Stimulated activated CD4-positive, alpha-beta T cell treated with anti-CD3 and anti-CD28 coated beads, Interleukin-15, amount 100 ng/mL, for 48 hours (primary cell): ENCODE measurements around the gene PNPLA7.

Source experiments
- DNase-seq, 2 donors: peaks; one replicate each; pipeline ENCODE4 v3.0.0-alpha.2; 2020; ENCODE audit warnings: low read depth in 2 of 2

The PNPLA7 gene

GRCh38 chr9:137434498-137435380 is 115.5 kb downstream of the PNPLA7 start:
- DNase-seq: no peak

- no peak for DNase-seq
Observed at GRCh38 chr9:137433916-137434431, 116.2 kb downstream of the PNPLA7 start.

DNA sequence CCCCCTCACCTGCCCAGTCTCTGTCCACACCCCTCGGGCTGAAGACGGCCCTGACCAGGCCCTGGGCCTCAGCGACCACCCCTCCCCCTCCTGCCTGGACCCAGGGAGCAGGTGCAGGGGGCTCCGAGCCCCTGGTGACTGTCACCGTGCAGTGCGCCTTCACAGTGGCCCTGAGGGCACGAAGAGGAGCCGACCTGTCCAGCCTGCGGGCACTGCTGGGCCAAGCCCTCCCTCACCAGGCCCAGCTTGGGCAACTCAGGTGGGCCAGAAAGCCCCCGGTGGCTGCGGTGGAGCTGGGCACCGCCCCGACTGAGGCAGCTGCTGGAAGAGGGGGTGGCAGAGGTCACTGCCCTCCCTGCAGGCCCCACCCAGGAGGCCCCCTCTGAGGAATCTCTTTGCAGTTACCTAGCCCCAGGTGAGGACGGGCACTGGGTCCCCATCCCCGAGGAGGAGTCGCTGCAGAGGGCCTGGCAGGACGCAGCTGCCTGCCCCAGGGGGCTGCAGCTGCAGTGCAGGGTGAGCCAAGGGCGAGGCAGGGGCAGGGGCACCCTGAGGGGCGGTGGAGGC is 116.8 kb downstream of the PNPLA7 start:
- no peak for DNase-seq

GRCh38 chr9:137432687-137433348 is 117.4 kb downstream of the PNPLA7 start:
- DNase-seq: no peak

DNA sequence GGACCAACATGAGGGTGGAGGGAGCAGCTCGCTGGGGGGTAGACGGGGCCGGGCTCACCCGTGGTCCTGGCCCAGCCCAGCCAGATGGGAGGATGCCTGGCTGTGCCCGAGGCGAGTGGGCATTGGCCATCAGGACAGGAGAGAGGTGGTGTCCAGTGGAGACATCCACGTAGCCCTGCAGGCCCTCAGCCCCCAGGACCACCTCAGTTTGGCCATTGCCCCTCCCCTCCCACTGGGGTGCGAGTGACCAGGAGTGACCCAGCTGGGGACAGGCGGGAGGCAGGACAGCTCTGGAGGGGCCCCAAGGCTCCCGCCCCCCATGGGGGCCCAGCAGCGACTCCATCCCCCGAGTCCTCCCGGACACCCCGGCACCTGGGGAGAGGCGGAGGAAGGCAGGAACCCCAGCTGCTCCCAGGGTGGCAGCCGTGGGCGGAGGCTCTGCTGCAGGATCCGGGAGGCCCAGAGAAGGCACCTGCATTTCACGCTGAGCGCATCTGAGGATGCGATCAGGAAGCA is 118.7 kb downstream of the PNPLA7 start:
- DNase-seq: no peak

DNA sequence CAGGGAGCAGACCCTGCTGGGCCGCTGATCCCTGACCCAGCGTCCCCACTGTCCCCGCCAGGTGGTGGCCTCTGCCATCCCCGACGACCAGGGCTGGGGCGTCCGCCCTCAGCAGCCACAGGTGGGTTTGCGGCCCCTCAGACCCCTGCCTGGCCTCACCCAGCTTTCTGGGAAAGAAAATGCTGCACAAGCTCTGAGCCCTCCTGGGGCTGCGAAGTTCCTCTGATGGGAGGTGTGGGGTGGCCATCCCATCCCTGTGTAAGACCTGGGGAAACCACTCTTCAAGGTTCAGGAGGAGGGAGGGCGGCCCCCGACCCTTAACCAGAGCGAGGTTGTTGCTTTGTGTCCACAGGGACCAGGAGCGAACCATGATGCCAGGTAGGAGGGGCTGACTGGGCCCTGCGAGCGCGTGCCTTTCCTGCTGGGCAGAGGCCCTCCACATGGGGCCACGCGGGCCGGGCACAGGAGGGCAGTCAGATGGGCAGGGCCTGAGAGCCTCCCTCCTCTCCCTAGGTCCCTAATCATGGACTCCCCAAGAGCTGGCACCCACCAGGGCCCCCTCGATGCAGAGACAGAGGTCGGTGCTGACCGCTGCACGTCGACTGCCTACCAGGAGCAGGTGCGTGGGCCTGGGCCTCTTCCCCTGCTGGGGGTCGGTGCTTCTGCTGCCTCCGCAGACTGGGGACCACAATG is 119.3 kb downstream of the PNPLA7 start:
- no peak for DNase-seq

DNA sequence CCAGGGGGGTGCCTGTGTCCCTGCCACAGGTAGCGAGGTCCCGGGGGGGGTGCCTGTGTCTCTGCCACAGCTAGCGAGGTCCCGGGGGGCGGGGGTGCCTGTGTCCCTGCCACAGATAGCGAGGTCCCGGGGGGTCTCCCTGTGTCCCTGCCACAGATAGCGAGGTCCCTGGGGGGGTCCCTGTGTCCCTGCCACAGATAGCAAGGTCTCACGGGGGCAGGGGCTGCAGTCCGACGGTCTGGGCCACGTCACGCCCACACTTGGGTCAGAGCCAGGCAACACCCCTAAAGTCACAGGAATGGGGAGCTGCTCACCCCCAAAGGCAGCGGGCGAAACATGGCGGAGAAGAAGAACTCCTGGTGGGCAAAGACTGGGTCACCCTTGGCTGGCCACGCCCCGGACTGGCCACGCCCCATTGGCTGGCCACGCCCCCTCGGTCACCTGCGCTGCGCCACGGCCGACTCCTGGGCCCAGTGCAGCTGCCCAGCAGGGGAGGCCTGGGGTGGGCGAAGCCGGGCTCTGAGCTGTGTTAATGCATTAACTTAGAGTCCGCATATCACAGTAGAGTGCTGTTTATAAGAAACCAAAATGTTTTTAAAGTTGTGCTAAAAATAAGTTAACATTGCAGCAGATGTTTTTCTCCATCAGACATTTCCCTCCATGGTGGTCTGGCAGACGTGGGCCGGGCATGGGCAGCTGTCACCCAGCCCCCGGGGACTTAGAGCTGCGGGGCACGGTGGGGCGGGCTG is 120.1 kb downstream of the PNPLA7 start:
- no peak for DNase-seq

GRCh38 chr9:137429546-137429890 is 120.7 kb downstream of the PNPLA7 start:
- no peak for DNase-seq

- no peak for DNase-seq
Observed at GRCh38 chr9:137428841-137429545, 121.2 kb downstream of the PNPLA7 start.

GRCh38 chr9:137428311-137428630 is 121.9 kb downstream of the PNPLA7 start:
- DNase-seq: no peak

GRCh38 chr9:137427454-137428310 is 122.5 kb downstream of the PNPLA7 start:
- no peak for DNase-seq

- DNase-seq: no peak
Observed at GRCh38 chr9:137426018-137426681, 124.1 kb downstream of the PNPLA7 start.

DNA sequence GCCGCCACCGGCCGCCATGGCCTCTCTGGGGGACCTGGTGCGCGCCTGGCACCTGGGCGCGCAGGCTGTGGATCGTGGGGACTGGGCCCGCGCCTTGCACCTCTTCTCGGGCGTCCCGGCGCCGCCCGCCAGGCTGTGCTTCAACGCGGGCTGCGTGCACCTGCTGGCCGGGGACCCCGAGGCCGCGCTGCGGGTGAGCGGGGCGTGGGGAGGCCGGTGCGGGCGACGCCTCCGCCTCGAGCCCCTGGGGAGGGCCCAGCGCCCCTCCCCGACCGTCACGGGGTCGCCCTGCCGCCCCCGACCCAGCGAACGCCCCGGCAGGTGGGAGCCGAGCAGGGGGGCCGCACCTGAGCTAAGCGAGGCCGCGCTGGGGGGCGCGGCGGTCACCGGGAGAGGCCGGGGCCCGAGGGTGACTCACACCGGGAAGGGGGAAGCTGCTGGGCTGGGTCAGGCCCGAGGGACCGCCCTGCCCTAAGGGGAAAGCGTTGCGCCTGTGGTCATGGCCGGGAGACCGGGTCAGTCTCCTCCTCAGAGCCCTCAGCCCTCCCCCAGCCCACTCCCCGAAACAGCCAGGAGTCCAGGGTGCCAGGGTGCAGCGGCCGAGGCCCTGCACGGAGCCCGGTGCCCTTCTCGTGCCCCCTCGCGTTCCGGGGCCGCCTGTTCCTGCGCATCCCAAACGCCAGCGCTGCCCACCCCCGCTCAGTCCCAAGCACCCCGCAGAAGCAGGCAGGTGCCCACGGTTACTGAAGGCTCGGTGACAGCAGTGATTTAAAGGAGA is 126.5 kb downstream of the PNPLA7 start:
- DNase-seq: no peak

- DNase-seq: peak; percentile 92 to 94
Observed at GRCh38 chr9:137422604-137423513, 127.3 kb downstream of the PNPLA7 start, which contains the start of the genes EXD3 and NOXA1. TSS of gene EXD3 (minus strand) at chr9:137423162. CDS start at chr9:137395357, 27,805 bp downstream. TSS of gene NOXA1 (plus strand) at chr9:137423393. CDS start at chr9:137423530, 137 bp downstream.

DNA sequence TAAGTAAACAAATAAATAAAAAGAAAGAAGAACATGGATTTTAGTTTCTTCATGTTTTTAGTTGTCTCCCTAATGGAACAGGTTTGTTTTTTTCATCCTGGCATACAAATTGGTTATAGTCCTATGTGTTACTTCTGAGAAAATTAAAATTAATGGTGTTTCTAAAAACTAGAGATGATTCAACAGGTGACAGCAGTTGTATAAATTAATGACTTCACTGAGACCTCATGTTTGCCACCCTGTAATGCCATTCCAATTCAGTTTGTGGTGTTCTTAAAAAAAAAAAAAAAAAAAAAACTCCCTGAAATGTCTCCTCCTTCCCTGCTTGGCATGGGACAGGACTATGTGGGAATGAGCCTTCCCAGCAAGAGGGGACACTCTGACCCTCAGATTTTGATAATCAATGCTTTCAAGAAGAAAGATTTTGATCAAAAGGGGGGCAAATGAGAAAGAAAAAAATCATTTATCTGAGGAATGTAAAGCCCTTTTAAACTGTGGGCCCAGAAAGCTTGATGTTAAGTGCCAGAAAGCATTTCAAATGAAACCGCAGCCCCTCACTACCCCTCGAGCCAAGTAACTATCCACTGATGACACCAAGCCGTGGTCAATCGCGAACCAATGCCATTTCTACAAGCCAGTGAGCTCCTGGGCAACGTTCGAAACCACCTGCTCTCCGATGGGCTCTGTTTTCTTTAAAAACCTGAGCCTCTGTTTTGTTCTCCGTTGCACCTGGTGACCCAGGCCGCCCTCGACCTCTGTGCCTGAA is 128.2 kb downstream of the PNPLA7 start:
- no peak for DNase-seq
